ENCODE measurements around the gene SVOP.

DNA sequence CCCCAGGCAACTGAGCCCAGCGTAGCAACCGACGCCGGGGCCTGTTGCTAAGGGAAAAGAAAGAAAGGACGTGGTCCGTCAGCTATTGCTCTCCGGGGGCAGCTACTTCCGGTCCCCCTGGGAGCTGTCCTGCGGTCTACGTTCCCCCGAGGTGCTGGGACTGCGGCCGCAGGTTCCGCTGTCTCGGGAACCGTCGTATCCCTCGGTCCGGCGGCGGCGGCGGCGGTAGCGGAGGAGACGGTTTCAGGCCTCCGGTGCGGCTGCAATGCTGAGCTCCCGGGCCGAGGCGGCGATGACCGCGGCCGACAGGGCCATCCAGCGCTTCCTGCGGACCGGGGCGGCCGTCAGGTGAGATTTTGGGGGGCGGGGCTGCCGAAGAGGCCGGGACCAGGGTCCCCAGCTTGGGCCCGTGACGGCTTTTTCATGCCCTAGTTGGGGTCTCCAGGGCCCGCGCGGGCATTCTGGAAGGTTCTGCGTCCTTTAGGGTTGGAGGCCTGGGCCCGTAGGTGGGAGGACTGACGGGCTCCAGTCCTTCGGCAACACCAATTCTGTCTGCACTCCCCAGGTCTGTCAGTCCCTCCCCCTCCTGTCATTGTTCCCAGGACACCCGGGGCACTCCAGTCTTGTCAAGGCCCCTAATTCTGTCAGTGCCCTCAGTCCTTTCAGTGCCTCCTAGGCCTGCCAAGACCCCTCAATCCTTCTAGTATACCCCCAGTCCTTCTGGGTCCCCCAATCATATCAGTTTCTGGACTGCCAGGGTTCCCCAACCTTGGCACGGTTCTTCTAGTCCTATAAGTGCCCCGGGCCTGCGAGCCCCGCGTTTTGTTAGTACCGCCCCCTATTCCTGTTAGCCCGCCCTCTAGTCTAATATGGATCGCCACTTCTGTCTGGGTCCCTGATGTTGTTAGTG is 31.8 kb upstream of the SVOP start, which contains the start of gene USP30:
- TF ChIP-seq NR2F2 (IDR thresholded peaks at IDR 0.05) (no peak), JUND (IDR thresholded peaks at IDR 0.05) (no peak), FOXA2 (IDR thresholded peaks at IDR 0.05) (no peak), RAD21 (IDR thresholded peaks at IDR 0.05) (peak; percentile 23 to 53), FOXA1 (IDR thresholded peaks at IDR 0.05) (no peak), EGR1 (IDR thresholded peaks at IDR 0.05; ENCODE audit: low read depth in 2 of 2) (no peak)
- TF ChIP-seq, protein P1, sequence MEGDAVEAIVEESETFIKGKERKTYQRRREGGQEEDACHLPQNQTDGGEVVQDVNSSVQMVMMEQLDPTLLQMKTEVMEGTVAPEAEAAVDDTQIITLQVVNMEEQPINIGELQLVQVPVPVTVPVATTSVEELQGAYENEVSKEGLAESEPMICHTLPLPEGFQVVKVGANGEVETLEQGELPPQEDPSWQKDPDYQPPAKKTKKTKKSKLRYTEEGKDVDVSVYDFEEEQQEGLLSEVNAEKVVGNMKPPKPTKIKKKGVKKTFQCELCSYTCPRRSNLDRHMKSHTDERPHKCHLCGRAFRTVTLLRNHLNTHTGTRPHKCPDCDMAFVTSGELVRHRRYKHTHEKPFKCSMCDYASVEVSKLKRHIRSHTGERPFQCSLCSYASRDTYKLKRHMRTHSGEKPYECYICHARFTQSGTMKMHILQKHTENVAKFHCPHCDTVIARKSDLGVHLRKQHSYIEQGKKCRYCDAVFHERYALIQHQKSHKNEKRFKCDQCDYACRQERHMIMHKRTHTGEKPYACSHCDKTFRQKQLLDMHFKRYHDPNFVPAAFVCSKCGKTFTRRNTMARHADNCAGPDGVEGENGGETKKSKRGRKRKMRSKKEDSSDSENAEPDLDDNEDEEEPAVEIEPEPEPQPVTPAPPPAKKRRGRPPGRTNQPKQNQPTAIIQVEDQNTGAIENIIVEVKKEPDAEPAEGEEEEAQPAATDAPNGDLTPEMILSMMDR (IDR thresholded peaks at IDR 0.05; ENCODE audit: low read depth, low read length, missing input control) = no peak
- TF ChIP-seq, protein P2, sequence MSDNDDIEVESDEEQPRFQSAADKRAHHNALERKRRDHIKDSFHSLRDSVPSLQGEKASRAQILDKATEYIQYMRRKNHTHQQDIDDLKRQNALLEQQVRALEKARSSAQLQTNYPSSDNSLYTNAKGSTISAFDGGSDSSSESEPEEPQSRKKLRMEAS (IDR thresholded peaks at IDR 0.05) = peak; percentile 10
